Esophagus squamous epithelium (tissue), 4 donors: ENCODE measurements around the gene GFRA1.

Experiments used
- POLR2A ChIP-seq, 4 donors: fragments of 450-650 bp; IDR thresholded peaks; one replicate each; pipeline ENCODE4 v1.6.1; 2017; ENCODE audit warnings: antibody characterized with exemption in 4 of 4, mild to moderate bottlenecking in 4 of 4, moderate library complexity in 3 of 4
- TF ChIP-seq, protein P1 (sequence below), 6 experiments: fragments of 450-650 bp in 4 of 6; fragments of 200-600 bp in 2 of 6; sonication (generic) in 2 of 6; IDR thresholded peaks; one replicate each; pipeline ENCODE4 v1.5.1; 2016 to 2019; ENCODE audit warnings: antibody characterized with exemption in 6 of 6, mild to moderate bottlenecking in 4 of 6, moderate library complexity in 4 of 6

DNA sequence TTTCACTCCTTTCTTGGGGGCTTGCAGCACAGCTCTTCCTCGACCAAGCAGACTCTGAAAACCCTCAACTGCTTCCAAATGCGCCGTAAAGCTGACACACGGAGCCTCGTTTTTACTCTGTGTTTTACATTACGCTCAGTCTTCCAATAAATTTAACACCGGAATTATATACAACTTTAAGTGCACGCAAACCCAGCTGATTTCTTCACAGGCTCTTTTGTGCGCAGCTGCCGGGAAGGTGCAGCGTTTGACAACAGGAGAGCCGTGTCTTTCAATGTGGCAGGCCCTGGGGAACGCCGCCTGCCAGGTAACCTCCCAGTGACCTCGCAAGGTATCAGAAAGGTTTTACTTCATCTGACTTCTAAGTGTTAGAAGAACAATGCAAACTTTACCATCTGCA, 35.0 kb downstream of the GFRA1 start:
- TF ChIP-seq, protein P1, sequence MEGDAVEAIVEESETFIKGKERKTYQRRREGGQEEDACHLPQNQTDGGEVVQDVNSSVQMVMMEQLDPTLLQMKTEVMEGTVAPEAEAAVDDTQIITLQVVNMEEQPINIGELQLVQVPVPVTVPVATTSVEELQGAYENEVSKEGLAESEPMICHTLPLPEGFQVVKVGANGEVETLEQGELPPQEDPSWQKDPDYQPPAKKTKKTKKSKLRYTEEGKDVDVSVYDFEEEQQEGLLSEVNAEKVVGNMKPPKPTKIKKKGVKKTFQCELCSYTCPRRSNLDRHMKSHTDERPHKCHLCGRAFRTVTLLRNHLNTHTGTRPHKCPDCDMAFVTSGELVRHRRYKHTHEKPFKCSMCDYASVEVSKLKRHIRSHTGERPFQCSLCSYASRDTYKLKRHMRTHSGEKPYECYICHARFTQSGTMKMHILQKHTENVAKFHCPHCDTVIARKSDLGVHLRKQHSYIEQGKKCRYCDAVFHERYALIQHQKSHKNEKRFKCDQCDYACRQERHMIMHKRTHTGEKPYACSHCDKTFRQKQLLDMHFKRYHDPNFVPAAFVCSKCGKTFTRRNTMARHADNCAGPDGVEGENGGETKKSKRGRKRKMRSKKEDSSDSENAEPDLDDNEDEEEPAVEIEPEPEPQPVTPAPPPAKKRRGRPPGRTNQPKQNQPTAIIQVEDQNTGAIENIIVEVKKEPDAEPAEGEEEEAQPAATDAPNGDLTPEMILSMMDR (IDR thresholded peaks at IDR 0.05) = no peak
- no peak for TF ChIP-seq POLR2A (IDR thresholded peaks at IDR 0.05)
